GM12892 (cell line): ENCODE measurements around the gene ZDHHC3.

Source experiments
- DNase-seq: peaks from one replicate; pipeline ENCODE4 v3.0.0; 2011; ENCODE audit not compliant: insufficient read length
- FAIRE-seq: peaks from 2 replicates; lab custom pipeline; 2011; peaks lifted over from hg19 to GRCh38; lab: Jason Lieb, UNC
- POLR2A ChIP-seq: IDR thresholded peaks from 2 replicates; pipeline ENCODE4 v1.6.1; 2011; ENCODE audit warnings: low read depth, low read length, control low read depth
- POLR2AphosphoS5 ChIP-seq: IDR thresholded peaks from 2 replicates; pipeline ENCODE4 v1.6.1; 2011; ENCODE audit warnings: low read depth, low read length, control low read depth
- TAF1 ChIP-seq: IDR thresholded peaks from 2 replicates; pipeline ENCODE4 v1.6.1; 2011; ENCODE audit warnings: low read depth, mild to moderate bottlenecking, control low read depth, low read length, borderline replicate concordance

ZDHHC3 gene

GRCh38 chr3:44981220-44981619 is 5.2 kb upstream of the ZDHHC3 start:
- no peak for DNase-seq
- no peak for FAIRE-seq
- TF ChIP-seq TAF1 (no peak), POLR2AphosphoS5 (no peak), POLR2A (no peak)

DNA sequence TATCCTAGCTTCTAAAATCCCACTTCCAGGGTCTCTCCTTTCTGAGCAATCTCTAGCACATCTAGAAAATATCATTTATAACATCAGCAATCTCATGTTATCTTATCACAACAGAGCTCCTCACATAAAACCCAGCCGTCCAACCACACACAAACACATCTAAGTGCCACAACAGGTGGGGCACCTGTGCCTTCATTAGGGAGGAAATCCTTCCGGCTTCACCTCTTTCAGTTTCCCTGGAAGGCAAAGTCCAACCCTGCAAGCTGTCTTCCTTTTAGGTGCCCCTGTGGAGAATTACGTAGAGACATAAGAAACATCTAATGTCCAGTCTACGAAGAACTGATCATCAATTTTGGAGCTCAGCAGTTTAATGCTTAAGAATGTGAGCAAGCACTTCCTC is 1.6 kb downstream of the ZDHHC3 start:
- TF ChIP-seq POLR2AphosphoS5 (no peak), TAF1 (no peak), POLR2A (no peak)
- no peak for FAIRE-seq
- DNase-seq = no peak

GRCh38 chr3:44970926-44971490 is 5.0 kb downstream of the ZDHHC3 start:
- FAIRE-seq (no peak), DNase-seq (no peak)
- TF ChIP-seq POLR2AphosphoS5 (no peak), TAF1 (no peak), POLR2A (no peak)

GRCh38 chr3:44969828-44970179 is 6.2 kb downstream of the ZDHHC3 start:
- TF ChIP-seq POLR2A = no peak
- DNase-seq = no peak
- FAIRE-seq = no peak

DNA sequence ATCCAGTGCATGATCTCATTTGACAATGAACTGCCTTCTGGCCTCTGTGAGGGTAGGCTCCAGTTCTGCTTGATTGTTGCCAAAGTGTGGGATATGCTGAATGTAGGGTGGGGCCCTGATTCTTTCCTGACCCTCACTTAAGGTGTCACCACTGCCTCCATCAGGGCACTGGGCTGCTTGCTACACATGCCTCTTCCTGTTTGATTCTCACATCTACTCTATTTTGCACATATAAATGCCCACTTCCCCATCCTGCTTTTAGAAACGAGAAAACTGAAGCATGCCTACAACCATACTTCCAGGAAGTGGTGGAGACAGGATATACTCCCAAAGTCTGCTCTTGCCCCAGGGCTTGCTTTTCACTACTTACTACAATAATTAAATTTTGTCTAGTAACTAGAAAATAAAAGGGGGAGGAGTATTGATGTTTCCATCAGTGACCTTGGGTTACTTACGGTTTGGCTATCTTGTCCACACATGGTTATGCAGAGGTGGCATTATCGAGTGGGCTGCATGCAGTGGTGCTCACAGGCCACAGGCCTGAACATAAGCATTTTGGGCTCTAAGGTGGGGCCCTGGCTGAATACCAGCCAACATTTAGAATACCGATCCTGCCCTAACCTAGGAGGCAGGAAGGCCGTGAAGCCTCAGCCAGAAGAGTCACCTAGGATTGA is 6.7 kb downstream of the ZDHHC3 start:
- no peak for FAIRE-seq
- TF ChIP-seq POLR2AphosphoS5 = no peak
- no peak for TF ChIP-seq TAF1
- TF ChIP-seq POLR2A = no peak
- DNase-seq = no peak

DNA sequence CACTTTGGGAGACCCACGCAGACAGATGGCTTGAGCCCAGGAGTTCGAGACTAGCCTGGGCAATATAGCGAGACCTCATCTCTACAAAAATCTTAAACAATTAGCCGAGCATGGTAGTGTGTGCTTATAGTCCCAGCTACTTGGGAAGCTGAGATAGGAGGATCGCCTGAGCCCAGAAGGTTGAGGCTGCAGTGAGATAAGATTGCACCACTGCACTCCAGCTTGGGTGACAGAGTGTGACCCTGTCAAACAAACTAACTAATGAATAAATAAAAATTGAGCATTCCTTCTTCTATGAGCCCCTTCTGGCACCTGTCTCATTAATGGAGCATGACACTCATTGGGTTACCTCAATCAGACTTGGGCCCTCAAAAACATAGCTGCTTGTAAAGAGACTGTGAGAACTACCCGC is 7.5 kb downstream of the ZDHHC3 start:
- no peak for FAIRE-seq
- TF ChIP-seq TAF1 (no peak), POLR2A (no peak)
- no peak for DNase-seq

- TF ChIP-seq POLR2A (no peak), TAF1 (no peak), POLR2AphosphoS5 (no peak)
- no peak for FAIRE-seq
- DNase-seq = no peak
Measured at GRCh38 chr3:44966795-44967278, 9.1 kb downstream of the ZDHHC3 start.

DNA sequence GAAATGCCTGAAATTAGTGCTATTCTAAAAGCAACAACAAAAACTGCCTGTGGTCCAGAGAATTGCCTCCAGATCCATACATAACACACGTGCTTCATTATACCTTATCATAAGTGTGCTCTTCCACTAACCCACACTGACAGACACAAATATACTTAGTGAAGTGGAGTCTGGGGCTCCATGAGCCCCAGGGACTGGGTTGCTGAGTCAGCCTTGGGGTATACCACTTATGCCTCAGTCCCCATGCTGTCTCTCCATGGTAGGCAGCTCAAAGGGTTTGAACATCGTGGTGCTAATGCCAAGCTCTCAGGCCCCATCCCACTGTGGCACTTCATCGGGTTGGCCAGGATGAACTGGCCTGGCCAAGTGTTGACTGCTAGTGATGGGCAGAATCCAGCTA is 10.8 kb downstream of the ZDHHC3 start:
- no peak for DNase-seq
- no peak for FAIRE-seq
- TF ChIP-seq TAF1 (no peak), POLR2A (no peak), POLR2AphosphoS5 (no peak)

DNA sequence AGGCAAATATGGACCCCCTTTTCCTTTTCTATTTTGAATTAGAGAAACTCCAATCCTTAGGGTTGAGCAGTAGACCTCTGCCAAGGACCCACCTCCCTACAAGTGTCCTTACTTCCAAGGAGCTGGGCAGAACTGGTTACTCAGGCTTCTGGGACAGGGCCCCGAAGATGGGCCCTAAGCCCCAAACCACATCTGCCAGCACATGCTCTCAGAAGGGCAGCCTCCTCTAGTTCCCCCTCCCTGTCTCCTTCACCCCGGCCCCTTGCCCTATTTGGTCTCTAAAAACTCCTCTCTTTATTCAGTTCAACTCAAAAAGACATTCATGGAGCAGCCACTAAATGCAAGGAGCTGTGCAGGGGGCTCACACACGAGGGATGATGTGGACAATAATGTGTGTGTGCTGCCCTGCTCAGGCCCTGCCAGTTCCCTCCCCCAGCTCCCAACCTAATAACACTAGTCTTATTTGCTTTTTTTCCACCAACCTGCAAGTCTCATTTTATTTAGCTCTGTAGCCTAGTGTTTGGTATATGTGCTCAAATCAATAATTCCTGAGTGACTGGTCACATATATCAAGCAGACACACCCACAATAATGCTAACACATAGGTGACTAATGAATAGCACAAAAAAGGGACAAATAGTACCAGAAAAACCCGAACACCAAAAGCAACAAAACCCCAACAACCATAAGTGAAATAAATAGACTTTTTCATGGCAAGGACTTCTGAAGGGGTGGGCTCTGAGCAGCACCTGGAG is 12.2 kb downstream of the ZDHHC3 start:
- TF ChIP-seq POLR2A (no peak), POLR2AphosphoS5 (no peak), TAF1 (no peak)
- no peak for FAIRE-seq
- no peak for DNase-seq

GRCh38 chr3:44962621-44963393 is 13.2 kb downstream of the ZDHHC3 start:
- TF ChIP-seq TAF1 (no peak), POLR2AphosphoS5 (no peak), POLR2A (no peak)
- no peak for FAIRE-seq
- no peak for DNase-seq

GRCh38 chr3:44961888-44962287 is 14.1 kb downstream of the ZDHHC3 start:
- TF ChIP-seq POLR2AphosphoS5 (no peak), TAF1 (no peak), POLR2A (no peak)
- DNase-seq (no peak), FAIRE-seq (no peak)
